GM13976 (cell line): ENCODE data around the gene HSD17B2.

Experiments used
- DNase-seq: peaks from one replicate; pipeline ENCODE4 v3.0.0; 2012; ENCODE audit warnings: low spot score
- in situ Hi-C: fragments of 300-500 bp; cut with MboI; formaldehyde crosslinking; loops from one replicate; pipeline ENCODE4 v1.12.0; 2022; ENCODE audit warnings: low sequenced_read_pairs, mixed read lengths, inconsistent platforms; ENCODE audit not compliant: unreplicated experiment
- TF ChIP-seq, protein P1 (sequence below): IDR thresholded peaks from 2 replicates; pipeline ENCODE4 v1.5.1; 2012; ENCODE audit warnings: borderline replicate concordance, mild to moderate bottlenecking; ENCODE audit not compliant: insufficient read depth; ENCODE audit errors: extremely low read depth, missing control alignments, control extremely low read depth

HSD17B2 gene

DNA sequence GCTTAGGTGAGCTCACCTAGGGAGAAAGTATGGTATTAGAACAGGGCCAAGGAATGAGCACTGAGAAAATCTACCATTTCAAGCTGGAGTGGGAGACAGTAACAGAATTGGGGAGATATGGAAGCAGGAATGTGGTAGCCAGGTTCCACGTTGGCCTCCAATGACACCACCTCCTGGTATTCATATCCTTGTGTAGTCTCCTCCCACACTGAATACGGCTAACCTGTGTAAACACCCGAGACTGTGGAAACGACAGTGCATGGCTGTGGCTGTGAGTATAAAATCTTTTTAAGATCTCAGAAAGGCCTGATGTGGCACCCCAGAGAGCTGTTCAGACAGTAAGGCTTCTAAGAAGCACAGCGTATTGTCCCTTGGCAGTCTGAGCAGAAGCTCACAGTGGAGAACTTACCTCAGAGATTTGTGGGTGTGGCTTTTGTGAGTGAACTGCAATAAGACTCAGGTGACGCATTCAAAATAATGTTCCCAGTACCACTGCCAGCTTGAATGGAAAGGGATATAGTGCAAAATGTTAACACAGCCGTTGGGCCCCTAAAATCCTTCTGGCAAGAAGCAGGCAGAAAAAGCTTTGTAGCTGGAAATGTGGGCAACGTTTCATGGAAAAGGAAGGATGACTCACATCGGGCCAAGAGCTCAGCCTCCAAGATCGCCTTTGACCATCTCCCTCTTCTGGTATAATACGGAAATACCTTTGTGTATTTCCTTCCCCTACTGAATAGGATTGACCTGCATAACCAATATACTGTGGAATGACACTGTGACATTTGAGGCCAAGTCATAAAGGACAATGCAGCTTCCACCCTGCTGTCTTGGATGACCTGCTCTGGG lies 38.2 kb upstream of the HSD17B2 start:
- in situ Hi-C loops: no loop called here
- no peak for DNase-seq
- TF ChIP-seq, protein P1, sequence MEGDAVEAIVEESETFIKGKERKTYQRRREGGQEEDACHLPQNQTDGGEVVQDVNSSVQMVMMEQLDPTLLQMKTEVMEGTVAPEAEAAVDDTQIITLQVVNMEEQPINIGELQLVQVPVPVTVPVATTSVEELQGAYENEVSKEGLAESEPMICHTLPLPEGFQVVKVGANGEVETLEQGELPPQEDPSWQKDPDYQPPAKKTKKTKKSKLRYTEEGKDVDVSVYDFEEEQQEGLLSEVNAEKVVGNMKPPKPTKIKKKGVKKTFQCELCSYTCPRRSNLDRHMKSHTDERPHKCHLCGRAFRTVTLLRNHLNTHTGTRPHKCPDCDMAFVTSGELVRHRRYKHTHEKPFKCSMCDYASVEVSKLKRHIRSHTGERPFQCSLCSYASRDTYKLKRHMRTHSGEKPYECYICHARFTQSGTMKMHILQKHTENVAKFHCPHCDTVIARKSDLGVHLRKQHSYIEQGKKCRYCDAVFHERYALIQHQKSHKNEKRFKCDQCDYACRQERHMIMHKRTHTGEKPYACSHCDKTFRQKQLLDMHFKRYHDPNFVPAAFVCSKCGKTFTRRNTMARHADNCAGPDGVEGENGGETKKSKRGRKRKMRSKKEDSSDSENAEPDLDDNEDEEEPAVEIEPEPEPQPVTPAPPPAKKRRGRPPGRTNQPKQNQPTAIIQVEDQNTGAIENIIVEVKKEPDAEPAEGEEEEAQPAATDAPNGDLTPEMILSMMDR: no peak

DNA sequence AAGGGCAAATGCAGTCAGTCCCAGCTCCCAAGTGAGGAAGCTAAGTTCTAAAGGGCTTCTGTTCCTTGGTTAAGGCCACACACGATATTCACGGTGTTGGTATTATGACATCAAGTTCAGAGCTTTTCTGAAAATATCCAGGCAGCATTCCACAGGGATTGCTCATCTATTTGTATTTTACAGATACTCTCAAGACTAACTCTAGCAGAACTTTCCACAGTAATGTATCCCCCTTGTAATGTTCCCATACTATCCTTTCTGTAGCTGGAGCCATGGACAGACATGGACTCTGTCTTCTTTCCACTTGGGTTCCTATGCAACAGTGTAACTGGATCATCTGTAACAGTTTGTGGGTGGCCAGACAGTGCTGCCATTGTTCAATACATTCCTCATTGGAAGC lies 37.3 kb upstream of the HSD17B2 start:
- no peak for DNase-seq
- in situ Hi-C loops: no loop called here
- TF ChIP-seq, protein P1: no peak

DNA sequence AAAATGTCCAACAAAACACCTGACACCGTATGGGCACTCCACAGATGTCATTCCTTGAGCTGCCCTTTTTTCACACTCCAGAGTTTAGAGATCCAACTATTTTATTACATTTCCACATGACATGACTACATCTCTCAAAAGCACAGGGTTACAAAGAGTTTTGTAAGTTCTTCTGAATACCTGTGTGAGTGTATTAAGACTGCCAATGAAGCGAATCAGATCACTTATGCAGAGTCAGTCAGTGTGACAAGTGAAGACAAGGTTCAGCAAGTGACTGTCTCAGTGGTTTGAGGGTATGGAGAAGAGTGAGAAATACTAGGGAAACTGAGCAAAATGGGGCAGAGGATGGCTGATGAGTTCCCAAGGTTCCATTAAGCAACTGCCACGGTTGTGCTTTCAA lies 32.2 kb upstream of the HSD17B2 start:
- TF ChIP-seq, protein P1: no peak
- DNase-seq: no peak
- in situ Hi-C loops: no loop called here

DNA sequence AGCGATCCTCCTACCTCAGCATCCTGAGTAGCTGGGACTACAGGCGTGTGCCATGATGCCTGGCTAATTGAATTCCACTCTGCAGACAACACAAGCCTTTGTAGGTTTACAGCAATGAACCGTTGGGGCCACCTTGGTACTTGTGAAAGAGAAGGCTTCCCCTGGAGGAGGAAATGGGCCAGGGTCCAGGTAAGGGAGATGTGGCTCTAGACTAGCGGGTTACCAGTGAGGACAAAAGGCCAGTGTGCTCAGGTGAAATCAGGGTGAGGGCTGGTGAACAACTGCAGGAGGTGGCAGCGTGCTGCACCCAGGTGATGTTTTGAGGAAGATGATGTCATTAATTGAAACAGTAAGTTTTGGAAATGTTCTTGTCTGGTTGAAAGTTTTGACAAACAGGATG lies 30.5 kb upstream of the HSD17B2 start:
- TF ChIP-seq, protein P1: no peak
- no peak for DNase-seq
- in situ Hi-C loops: no loop called here

DNA sequence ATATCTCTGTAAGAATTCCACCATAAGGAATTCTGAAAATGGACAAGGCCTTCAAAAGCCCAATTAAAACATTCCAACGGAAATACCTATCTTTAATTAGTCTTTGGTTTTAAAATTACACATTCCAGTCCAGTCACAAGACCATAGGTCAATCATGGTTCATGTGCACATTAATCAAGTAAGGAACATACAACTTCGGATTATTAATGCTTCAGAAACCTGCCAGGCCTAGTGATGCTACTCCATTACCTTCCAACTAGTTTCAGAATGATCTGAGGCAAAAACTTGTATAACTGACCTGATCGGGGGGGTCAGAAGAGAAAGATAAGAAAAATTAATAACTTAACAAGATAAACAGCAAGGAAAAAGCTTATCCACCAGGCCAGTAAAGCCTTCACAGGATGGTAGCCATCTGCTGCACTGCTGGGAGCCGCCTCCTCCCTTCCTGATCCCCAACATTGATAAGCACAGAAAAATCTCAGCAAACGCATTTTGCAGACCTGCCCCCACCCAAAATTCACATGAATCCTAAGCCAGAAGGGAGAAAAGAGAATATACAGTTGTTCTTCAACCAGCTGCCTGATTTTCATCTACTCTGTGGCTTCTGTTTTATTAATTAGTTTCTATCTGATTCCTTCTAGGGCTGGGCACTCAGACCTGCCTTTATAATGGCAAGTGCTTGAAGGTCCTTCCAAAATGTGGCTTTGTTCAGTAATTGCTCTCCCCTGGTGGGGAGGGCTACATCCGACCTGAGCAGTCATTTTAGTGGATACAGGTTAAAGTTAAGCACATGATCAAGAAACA lies 29.8 kb upstream of the HSD17B2 start:
- in situ Hi-C loops: no loop called here
- no peak for DNase-seq
- TF ChIP-seq, protein P1: no peak

DNA sequence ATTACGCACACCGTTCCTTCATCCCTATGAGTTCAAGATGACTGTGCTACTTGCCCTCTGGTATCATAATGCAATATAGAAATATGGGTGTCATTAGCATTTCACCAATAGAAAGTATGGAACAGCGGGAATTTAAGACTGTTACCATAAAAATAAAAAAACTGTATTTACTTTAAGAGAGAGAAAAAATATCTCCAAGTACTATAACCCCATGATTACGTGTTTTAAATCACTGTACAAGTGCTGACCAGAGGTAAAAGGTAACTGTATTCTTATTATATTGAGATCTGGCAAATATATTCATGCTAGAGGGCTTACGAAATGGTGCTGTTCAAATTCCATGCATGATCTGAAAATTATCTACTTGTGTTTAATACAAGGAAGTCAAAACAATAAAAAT lies 29.0 kb upstream of the HSD17B2 start:
- no peak for DNase-seq
- TF ChIP-seq, protein P1: no peak
- in situ Hi-C loops: no loop called here
